SH-SY5Y (cell line): ENCODE measurements around the gene EIF2AK3.

Source experiments
- GATA2 ChIP-seq: IDR thresholded peaks from 2 replicates; pipeline ENCODE4 v1.6.1; 2011; ENCODE audit warnings: mild to moderate bottlenecking, low read depth, low read length
- GATA3 ChIP-seq: IDR thresholded peaks from 2 replicates; pipeline ENCODE4 v1.6.1; 2011; ENCODE audit warnings: low read depth, mild to moderate bottlenecking, low read length, moderate library complexity

GRCh38 chr2:88561646-88562388 lies 65.4 kb downstream of the EIF2AK3 start:
- TF ChIP-seq GATA2 (no peak), GATA3 (no peak)
